HepG2 (cell line): ENCODE measurements around the gene SAPCD2. TPM values are rescaled to one million over a fixed set of nuclear protein-coding genes. Genes with fewer than 3 reads are reported as not detected.
A peak's percentile ranks its signal among the peaks of the same experiment; 100 is the strongest.

Source experiments
- CAMTA2 ChIP-seq: sonication (generic); formaldehyde crosslinking; IDR thresholded peaks from 2 replicates; pipeline ENCODE4 v1.4.0; 2020; ENCODE audit warnings: mild to moderate bottlenecking, missing genetic modification reagents, borderline replicate concordance
- CBX1 ChIP-seq: IDR thresholded peaks from one replicate; pipeline ENCODE4 v1.6.1; 2016; ENCODE audit warnings: antibody characterized with exemption, low read depth
- ESRRA ChIP-seq: sonication (generic); formaldehyde crosslinking; IDR thresholded peaks from 2 replicates; pipeline ENCODE4 v1.5.1; 2020; ENCODE audit warnings: mild to moderate bottlenecking, low read depth, missing genetic modification reagents
- FOXJ3 ChIP-seq: sonication (generic); formaldehyde crosslinking; IDR thresholded peaks from 2 replicates; pipeline ENCODE4 v1.4.0; 2020; ENCODE audit warnings: missing genetic modification reagents, mild to moderate bottlenecking, borderline replicate concordance
- PAX8 ChIP-seq: sonication (generic); formaldehyde crosslinking; IDR thresholded peaks from 2 replicates; pipeline ENCODE4 v1.8.0; 2022; ENCODE audit warnings: mild to moderate bottlenecking, missing genetic modification reagents, borderline replicate concordance
- SPEN ChIP-seq: sonication (generic); formaldehyde crosslinking; IDR thresholded peaks from 2 replicates; pipeline ENCODE4 v1.5.1; 2020; ENCODE audit warnings: low read depth, mild to moderate bottlenecking, missing genetic modification reagents
- TCF7L2 ChIP-seq: IDR thresholded peaks from 2 replicates; pipeline ENCODE4 v1.6.1; 2011; ENCODE audit warnings: mild to moderate bottlenecking, low read depth, low read length, moderate library complexity
- YEATS4 ChIP-seq: sonication (generic); formaldehyde crosslinking; IDR thresholded peaks from 2 replicates; pipeline ENCODE4 v1.4.0; 2020; ENCODE audit warnings: missing genetic modification reagents, borderline replicate concordance
- ZKSCAN8 ChIP-seq: IDR thresholded peaks from 2 replicates; pipeline ENCODE4 v1.6.1; 2016; ENCODE audit warnings: borderline replicate concordance, missing genetic modification reagents, missing compliant biosample characterization
- ZNF12 ChIP-seq: sonication (generic); formaldehyde crosslinking; IDR thresholded peaks from 2 replicates; pipeline ENCODE4 v1.5.0; 2020; ENCODE audit warnings: missing genetic modification reagents
- ZNF282 ChIP-seq: fragments of 450-650 bp; IDR thresholded peaks from 2 replicates; pipeline ENCODE4 v1.6.1; 2018; ENCODE audit not compliant: partially characterized antibody
- ZNF296 ChIP-seq: sonication (generic); formaldehyde crosslinking; conservative IDR thresholded peaks from 2 replicates; pipeline ENCODE4 v1.5.0; 2020; ENCODE audit warnings: mild to moderate bottlenecking, missing genetic modification reagents
- ZNF317 ChIP-seq: sonication (generic); formaldehyde crosslinking; IDR thresholded peaks from 2 replicates; pipeline ENCODE4 v1.5.0; 2020; ENCODE audit warnings: mild to moderate bottlenecking, missing genetic modification reagents
- ZNF570 ChIP-seq: sonication (generic); formaldehyde crosslinking; IDR thresholded peaks from 2 replicates; pipeline ENCODE4 v1.4.0; 2020; ENCODE audit warnings: mild to moderate bottlenecking, missing genetic modification reagents, borderline replicate concordance
- ZNF589 ChIP-seq: sonication (generic); formaldehyde crosslinking; conservative IDR thresholded peaks from 2 replicates; pipeline ENCODE4 v1.8.0; 2022; ENCODE audit warnings: mild to moderate bottlenecking, moderate library complexity, missing genetic modification reagents
- ZNF616 ChIP-seq: sonication (generic); formaldehyde crosslinking; IDR thresholded peaks from 2 replicates; pipeline ENCODE4 v1.5.0; 2020; ENCODE audit warnings: low read depth, mild to moderate bottlenecking, missing genetic modification reagents
- ZNF652 ChIP-seq: IDR thresholded peaks from 2 replicates; pipeline ENCODE4 v1.6.1; 2016; ENCODE audit warnings: low read depth, borderline replicate concordance
- ZNF746 ChIP-seq: sonication (generic); formaldehyde crosslinking; IDR thresholded peaks from 2 replicates; pipeline ENCODE4 v1.8.0; 2022; ENCODE audit warnings: mild to moderate bottlenecking, missing genetic modification reagents
- ZNF773 ChIP-seq: sonication (generic); formaldehyde crosslinking; IDR thresholded peaks from 2 replicates; pipeline ENCODE4 v1.4.0; 2020; ENCODE audit warnings: missing genetic modification reagents, borderline replicate concordance
- ZNF790 ChIP-seq: sonication (generic); formaldehyde crosslinking; IDR thresholded peaks from 2 replicates; pipeline ENCODE4 v1.8.0; 2022; ENCODE audit warnings: missing genetic modification reagents, mild to moderate bottlenecking, borderline replicate concordance
- polyA plus RNA-seq, 8 experiments: library from polyadenylated mRNA; depleted of rRNA in 3 of 8; stranded (reverse) in 7 of 8; unstranded in 1 of 8; fragments of >200 nt; fragmentation: Illumina TruSeq in 4 of 8; extraction: Trizol in 4 of 8; gene quantifications; 2 replicates each; pipeline versions ENCODE4 v1.2.1 to v1.2.3, GENCODE V29; 2011 to 2016; ENCODE audit warnings: low read depth in 4 of 8, missing spikeins in 1 of 8, mixed read lengths in 1 of 8; ENCODE audit not compliant: insufficient read depth in 1 of 8
- total RNA-seq, 5 experiments: library from RNA; depleted of rRNA; stranded (reverse); fragments of >200 nt; fragmentation: Illumina TruSeq; extraction: Trizol; gene quantifications; 2 replicates each; pipeline ENCODE4 v1.2.3, GENCODE V29; 2016; ENCODE audit warnings: low read depth in 1 of 5
- TF ChIP-seq, protein P1 (sequence below): sonication (generic); formaldehyde crosslinking; conservative IDR thresholded peaks from 2 replicates; pipeline ENCODE4 v1.4.0; 2020; ENCODE audit warnings: mild to moderate bottlenecking, missing genetic modification reagents, moderate library complexity
- TF ChIP-seq, protein P2 (sequence below): sonication (generic); formaldehyde crosslinking; IDR thresholded peaks from 2 replicates; pipeline ENCODE4 v1.8.0; 2022; ENCODE audit warnings: missing genetic modification reagents, mild to moderate bottlenecking, inconsistent platforms, borderline replicate concordance
- TF ChIP-seq, protein P3 (sequence below), 2 experiments: IDR thresholded peaks; 2 replicates each; pipeline ENCODE4 v1.6.1; 2011 to 2012; ENCODE audit warnings: low read length in 2 of 2, borderline replicate concordance in 1 of 2, low read depth in 1 of 2, mild to moderate bottlenecking in 1 of 2, moderate library complexity in 1 of 2

SAPCD2 gene
- total and polyA plus RNA-seq, 2 of the 13 experiments (the other 11 are each of a cell fraction or from before 2014, with no cell fraction given): 21.9 to 42.8 TPM

DNA sequence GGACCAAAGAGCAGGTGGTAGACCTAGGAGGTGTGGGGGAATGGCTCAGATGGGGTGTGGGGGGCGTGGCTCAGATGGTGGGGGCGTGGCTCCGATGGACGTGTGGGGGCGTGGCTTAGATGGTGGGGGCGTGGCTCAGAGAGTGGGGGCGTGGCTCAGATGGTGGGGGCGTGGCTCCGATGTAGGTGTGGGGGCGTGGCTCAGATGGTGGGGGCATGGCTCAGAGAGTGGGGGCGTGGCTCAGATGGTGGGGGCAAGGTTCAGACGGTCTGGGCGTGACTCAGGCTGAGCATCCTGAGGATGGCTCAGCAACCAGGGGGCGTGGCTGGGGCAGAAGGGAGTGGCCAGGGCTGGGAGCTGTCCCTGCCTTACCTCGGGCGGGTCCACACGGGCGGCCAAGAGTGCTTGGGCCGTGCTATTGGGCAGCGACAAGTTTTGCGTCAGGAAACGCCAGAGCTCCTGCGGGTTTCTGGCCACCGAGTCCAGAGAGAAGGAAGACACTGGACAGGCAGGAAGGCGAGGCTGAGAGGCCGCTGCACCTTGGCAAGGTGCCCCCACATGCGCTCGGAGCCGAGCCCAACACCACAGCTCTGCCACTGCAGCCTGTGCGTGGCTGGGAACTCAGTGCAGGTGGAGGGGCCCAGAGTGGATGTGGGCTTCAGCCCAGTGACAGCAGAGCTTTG, 48.2 kb downstream of the SAPCD2 start (continued):
- TF ChIP-seq ZNF652 (CRISPR knock-in tag): no peak
- TF ChIP-seq ZNF773: no peak
- TF ChIP-seq, protein P1, sequence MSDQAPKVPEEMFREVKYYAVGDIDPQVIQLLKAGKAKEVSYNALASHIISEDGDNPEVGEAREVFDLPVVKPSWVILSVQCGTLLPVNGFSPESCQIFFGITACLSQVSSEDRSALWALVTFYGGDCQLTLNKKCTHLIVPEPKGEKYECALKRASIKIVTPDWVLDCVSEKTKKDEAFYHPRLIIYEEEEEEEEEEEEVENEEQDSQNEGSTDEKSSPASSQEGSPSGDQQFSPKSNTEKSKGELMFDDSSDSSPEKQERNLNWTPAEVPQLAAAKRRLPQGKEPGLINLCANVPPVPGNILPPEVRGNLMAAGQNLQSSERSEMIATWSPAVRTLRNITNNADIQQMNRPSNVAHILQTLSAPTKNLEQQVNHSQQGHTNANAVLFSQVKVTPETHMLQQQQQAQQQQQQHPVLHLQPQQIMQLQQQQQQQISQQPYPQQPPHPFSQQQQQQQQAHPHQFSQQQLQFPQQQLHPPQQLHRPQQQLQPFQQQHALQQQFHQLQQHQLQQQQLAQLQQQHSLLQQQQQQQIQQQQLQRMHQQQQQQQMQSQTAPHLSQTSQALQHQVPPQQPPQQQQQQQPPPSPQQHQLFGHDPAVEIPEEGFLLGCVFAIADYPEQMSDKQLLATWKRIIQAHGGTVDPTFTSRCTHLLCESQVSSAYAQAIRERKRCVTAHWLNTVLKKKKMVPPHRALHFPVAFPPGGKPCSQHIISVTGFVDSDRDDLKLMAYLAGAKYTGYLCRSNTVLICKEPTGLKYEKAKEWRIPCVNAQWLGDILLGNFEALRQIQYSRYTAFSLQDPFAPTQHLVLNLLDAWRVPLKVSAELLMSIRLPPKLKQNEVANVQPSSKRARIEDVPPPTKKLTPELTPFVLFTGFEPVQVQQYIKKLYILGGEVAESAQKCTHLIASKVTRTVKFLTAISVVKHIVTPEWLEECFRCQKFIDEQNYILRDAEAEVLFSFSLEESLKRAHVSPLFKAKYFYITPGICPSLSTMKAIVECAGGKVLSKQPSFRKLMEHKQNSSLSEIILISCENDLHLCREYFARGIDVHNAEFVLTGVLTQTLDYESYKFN: peak; percentile 42; the same call in 1 of the 2 replicates
- TF ChIP-seq ZNF790 (CRISPR knock-in tag): no peak
- TF ChIP-seq ZNF282: no peak
- no peak for TF ChIP-seq ZNF12 (CRISPR knock-in tag)
- TF ChIP-seq ESRRA: no peak
- TF ChIP-seq PAX8 (CRISPR knock-in tag): no peak
- TF ChIP-seq ZKSCAN8: no peak
- no peak for TF ChIP-seq FOXJ3 (CRISPR knock-in tag)
- TF ChIP-seq ZNF616: no peak
- no peak for TF ChIP-seq SPEN (CRISPR knock-in tag)
- TF ChIP-seq, protein P2, sequence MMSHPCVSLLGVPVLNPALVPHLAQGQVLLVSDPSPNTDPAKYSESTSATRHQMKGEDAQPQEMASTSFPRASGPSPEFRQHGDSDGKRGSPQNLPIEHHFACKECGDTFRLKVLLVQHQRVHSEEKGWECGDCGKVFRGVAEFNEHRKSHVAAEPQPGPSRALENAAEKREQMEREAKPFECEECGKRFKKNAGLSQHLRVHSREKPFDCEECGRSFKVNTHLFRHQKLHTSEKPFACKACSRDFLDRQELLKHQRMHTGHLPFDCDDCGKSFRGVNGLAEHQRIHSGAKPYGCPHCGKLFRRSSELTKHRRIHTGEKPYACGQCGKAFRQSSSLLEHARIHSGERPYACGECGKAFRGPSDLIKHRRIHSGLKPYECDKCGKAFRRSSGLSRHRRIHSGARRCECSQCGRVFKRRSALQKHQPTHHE (CRISPR knock-in tag): no peak
- TF ChIP-seq TCF7L2: no peak
- TF ChIP-seq, protein P3, sequence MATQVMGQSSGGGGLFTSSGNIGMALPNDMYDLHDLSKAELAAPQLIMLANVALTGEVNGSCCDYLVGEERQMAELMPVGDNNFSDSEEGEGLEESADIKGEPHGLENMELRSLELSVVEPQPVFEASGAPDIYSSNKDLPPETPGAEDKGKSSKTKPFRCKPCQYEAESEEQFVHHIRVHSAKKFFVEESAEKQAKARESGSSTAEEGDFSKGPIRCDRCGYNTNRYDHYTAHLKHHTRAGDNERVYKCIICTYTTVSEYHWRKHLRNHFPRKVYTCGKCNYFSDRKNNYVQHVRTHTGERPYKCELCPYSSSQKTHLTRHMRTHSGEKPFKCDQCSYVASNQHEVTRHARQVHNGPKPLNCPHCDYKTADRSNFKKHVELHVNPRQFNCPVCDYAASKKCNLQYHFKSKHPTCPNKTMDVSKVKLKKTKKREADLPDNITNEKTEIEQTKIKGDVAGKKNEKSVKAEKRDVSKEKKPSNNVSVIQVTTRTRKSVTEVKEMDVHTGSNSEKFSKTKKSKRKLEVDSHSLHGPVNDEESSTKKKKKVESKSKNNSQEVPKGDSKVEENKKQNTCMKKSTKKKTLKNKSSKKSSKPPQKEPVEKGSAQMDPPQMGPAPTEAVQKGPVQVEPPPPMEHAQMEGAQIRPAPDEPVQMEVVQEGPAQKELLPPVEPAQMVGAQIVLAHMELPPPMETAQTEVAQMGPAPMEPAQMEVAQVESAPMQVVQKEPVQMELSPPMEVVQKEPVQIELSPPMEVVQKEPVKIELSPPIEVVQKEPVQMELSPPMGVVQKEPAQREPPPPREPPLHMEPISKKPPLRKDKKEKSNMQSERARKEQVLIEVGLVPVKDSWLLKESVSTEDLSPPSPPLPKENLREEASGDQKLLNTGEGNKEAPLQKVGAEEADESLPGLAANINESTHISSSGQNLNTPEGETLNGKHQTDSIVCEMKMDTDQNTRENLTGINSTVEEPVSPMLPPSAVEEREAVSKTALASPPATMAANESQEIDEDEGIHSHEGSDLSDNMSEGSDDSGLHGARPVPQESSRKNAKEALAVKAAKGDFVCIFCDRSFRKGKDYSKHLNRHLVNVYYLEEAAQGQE (IDR thresholded peaks at IDR 0.05; ENCODE audit: borderline replicate concordance in 1 of 2, low read depth in 1 of 2, low read length in 2 of 2): no peak
- TF ChIP-seq ZNF589 (CRISPR knock-in tag): no peak
- no peak for TF ChIP-seq ZNF570 (CRISPR knock-in tag)
- TF ChIP-seq ZNF317 (CRISPR knock-in tag): no peak
- TF ChIP-seq YEATS4 (CRISPR knock-in tag): no peak
- TF ChIP-seq CBX1: no peak
- no peak for TF ChIP-seq ZNF296 (CRISPR knock-in tag)
- TF ChIP-seq CAMTA2 (CRISPR knock-in tag): no peak
- no peak for TF ChIP-seq ZNF746 (CRISPR knock-in tag)
